ENCODE results near the gene C3orf20. TPM values are rescaled to one million over a fixed set of nuclear protein-coding genes. Genes with fewer than 3 reads are reported as not detected.

The C3orf20 gene
- total RNA-seq, 4 donors from 2014 or later: not detected

Other genes starting within 250 kb of the C3orf20 start
- 1 to 10 TPM in 1 of 4 donors, under 1 TPM in 3; 0.23 to 2.9 (median 0.53) TPM for gene GRIP2, start 134.8 kb upstream of the C3orf20 start, total RNA-seq
- gene CCDC174, start 23.4 kb upstream of the C3orf20 start, total RNA-seq: 10 to 100 TPM in 3 of 4 donors, 1 to 10 TPM in 1; 9.5 to 17.2 (median 12.1) TPM
- gene FGD5, start 143.8 kb downstream of the C3orf20 start, total RNA-seq: 10 to 100 TPM in 1 of 4 donors, 1 to 10 TPM in 2, under 1 TPM in 1; 0.80 to 12.0 (median 3.9) TPM

Measured in esophagus squamous epithelium (tissue), 4 donors.